GM18951 (cell line): ENCODE data around the gene WDR33.

Experiments used
- POLR2A ChIP-seq: IDR thresholded peaks from 4 replicates; pipeline ENCODE4 v1.6.1; 2011; ENCODE audit warnings: mild to moderate bottlenecking; ENCODE audit not compliant: insufficient read length, insufficient read depth; ENCODE audit errors: extremely low read depth
- in situ Hi-C: fragments of 300-500 bp; cut with MboI; formaldehyde crosslinking; loops from one replicate; pipeline ENCODE4 v1.12.0; 2022; ENCODE audit warnings: low sequenced_read_pairs, mixed read lengths, inconsistent platforms; ENCODE audit not compliant: unreplicated experiment

WDR33 gene

DNA sequence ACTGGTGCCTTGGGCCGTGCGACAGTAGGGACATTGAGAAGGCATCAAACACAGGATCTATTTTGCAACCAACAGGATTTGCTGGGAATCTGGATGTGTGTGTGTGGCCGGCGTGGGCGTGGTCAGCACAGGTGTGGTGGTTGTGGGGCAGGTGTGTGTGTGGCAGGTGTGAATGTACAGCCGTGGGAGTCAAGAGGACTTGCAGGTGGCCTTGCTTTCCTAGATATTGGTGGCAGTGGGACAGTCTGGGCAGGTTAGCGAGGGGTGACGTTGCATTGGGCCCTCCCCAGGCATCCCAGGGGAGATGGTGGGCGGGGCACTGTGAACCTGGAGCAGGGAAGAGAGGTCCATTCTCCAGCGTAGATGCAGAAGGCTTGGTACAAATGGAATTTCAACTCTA, 132.4 kb downstream of the WDR33 start:
- in situ Hi-C loops, result no loop called here
- TF ChIP-seq POLR2A, result no peak

DNA sequence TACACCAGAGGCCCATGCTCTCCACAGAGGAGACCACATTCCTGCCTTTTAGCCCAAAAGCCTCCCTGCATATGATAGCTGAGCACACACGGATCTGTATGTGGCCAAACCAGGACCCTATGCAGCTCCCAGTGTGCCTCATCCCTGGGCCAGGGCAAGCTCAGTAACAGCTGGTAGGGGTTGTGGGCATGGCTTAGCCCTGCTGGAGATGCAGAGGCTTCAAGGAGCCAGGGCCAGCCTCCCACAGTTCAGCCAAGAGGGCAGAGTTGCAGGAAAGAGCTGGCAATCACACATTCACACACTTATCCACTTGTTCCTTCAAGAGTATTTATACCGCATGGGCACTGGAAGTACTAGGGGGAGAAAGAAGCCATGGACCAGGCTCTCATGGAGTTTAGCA, 134.1 kb downstream of the WDR33 start:
- in situ Hi-C loops, result no loop called here
- no peak for TF ChIP-seq POLR2A

DNA sequence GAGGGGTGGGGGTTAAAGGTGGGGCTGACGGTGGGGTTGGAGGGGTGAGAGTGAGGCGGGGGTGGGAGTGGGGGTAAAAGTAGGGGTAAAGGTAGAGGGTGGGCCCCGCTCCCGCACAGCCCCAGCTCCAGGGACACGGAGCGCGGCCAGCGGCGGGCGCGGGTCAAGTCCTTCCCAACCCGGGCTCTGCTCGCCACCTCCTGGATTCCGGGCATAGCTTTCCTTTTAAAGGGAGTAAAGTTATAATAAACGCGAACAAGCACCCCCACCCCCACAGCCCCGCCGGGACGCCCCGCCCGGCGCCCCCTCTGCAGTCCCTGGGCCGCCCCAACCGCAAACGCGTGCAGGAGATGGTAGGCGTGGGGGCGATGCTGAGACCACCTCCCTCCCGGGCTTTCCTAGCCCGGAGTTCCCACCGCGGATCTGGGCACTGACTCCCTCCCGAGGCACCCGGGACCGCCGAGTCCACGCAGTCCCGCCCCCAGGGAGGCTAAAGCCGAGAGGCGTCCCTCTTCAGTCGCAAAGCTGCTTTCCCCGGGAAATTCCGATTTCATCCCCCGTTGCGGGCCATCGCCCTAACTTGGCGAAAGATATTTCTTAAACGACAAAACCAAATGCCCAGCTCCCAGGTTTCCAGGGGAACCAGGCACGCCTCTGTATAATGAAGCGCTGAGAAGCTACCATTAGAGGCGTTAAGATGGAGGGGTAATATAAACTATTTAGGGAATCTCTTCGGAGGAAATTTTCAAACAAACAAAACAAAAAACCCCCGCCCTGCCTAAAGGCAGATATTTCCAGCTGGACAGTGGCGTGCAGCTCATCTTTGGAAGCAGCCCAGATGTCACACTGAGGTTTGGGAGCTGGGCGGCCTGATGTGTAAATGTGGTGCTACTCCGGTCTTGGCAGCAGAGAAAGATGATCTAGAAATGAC, 135.4 kb downstream of the WDR33 start, which contains the start of gene LIMS2:
Gene LIMS2 (minus strand): TSS at position 200 of the 931 bp plus-strand sequence. CDS start 506 bp downstream, outside the sequence.
- in situ Hi-C loops, result no loop called here

DNA sequence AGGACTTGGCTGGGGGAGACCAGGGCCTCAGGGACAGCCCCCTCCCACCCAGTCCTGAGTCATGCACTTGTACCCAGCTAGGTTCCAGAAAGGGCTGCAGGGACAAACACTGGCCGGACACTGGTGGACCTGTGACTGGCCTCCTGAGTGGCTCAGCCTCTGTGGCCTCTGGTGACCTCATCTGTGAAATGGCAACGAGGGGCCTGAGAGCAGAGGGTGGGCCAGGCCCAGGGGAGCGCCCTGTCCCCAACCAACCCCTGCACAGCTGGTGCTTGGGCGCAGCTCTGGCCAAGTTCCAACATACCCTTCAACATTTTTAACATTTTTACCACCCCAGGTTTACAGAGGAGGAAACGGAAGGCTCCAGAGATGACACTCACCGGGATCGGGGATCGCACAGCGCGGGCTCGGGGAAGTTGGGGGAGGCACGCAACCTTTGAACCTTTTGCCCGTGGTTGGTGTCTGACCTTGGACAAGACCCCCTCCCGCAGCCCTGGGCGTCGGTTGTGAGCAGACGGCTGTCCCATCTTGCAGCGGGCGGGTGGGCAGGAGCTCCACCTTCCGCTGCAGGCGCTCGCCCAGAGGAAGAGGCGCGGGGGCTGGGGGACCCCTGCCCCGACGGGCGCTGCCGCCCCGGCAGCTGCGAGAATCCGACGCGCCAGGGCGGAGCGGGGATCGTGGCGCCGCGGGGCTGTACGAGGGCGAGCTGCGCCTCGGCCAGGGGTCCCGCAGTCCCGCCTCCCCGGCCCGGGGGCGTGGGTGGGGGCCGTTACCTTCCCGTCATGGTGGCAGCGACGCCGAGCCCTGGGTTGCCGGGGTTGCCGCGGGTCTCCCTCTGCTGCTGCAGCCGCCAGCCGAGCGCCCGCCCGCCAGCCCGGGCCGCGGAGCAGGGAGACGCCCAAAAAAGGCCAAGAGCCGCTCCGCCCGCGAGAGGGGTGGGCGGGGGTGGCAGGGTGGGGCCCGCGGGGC, 136.4 kb downstream of the WDR33 start:
- no peak for TF ChIP-seq POLR2A
- in situ Hi-C loops, result no loop called here

More for the DNA sequence above, 135.4 kb downstream of the WDR33 start, which contains the start of gene LIMS2:
- TF ChIP-seq POLR2A, result no peak

DNA sequence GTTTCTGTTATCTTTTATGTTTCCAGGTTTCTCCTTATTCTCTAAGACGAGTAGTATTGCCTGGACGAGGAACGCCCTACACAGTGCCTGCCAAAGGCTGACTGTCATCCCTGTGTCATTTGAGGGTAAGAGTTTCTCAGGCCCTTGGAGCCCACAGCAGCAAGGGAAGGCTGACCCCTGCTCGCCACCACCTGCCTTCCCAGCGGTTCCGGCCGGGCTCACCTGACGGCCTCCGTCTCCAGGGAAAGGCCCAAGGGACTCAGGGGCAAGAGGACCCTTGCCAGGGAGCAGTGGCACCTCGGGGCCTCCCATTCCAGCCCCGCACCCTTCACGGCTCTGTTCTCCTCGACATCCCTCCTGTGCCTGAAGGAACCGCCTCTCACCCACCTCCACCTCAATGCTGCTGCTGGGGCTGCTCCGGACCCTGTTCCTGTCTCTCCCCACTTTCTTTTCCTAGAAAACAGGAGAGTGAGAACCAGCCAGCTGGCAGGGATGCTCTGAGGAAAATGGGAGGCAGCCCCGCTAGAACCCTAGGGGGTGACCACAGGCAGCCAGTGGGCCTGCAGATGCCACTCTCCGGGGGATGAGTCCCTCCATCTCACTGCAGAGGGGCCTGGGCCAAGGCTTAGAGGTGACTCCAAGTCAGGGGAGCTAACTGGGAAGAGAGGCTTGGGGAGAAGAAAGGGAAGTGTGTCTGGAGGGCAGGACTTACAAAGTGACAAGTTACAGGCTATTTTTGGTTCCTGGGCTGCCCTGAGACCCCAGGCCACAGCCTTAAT, 137.5 kb downstream of the WDR33 start:
- in situ Hi-C loops, result no loop called here
- TF ChIP-seq POLR2A, result no peak

DNA sequence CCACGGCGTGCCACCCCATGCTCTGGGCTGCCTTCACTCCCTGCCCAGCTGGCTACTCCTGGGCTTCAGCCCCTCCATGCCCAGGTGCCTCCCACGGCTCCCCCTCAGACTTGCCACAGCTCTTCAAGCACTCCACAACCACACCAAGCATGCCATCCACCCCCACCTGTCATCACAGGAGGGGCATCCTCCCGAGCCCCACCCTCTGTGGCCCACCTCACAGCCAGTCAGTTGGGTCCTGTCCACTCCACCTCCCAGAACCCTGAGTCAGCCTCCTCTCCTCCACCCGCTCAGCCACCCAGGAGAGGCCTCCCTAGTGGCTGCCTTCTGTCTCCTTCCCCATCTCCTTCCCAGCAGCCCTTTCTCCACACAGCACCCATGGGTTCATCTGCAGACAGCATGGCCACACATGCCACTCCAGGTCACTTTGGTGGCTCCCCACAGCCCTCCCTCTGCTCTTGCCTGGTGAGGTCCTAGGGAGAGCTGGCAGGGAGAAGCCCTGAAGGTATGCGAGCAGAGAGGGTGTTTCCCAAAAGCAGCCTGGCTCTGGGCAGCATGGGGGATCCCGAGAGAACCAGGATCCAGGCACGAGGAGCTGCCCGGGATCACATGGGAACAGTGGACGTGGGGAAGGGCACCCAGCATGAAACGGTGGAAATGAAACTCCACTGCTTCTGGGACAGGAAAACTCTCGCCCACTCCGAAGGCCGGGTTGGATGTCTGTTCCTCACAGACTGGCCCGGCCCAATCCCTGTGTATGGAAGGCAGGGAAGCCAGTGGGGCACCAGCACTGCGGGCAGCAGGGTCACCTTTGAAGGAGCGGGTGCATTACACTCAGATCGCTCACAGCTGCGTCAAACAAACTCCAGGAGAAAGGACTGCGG, 138.4 kb downstream of the WDR33 start:
- TF ChIP-seq POLR2A, result no peak
- in situ Hi-C loops, result no loop called here

DNA sequence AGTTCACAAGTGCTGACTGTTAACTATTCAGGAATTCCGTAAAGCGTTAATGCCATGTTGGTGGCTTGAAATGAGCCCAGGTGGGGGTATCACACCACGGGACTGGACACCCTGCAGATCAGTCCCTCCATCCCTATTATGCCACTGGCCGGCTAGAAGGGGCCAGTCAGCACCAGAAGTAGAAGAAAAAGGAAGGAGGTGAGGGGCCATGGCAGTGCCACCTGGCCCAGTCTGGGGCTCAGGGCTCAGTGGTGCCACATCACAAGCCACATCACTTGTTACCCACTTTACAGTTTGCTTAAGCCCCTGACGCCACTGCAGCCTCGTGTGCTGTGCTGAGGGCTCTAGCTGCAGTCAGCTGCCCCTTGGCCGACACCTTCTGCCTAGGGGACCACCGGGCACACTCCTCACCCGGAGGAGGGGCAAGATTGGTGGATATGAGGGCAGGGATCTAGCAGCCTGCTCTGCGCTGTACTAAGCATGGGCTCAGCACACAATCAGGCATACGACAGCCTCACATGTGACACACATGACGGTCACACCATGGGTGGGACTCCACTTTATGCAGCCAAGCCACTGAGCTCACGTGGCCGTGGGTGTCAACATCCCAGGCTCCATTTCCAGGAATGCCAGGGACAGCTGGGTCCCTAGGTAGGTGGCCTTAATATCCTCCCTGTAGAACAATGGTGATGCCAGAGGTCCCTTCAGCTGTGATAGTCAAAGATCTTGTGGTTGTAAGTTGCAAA, 139.2 kb downstream of the WDR33 start:
- TF ChIP-seq POLR2A, result no peak
- in situ Hi-C loops, result no loop called here

DNA sequence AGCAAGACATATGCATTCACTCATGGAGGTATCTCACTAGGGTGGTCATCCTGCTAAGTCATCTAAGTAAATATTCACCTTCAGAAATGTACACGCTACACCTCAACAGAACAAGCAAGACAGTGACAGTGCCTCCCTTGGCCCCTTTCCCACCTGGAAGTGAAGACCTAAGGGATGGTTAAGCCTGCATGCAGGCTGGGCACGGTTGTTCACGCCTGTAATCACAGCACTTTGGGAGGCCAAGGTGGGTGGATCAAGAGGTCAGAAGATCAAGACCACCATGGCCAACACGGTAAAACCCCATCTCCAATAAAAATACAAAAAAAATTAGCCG, 140.0 kb downstream of the WDR33 start:
- no peak for TF ChIP-seq POLR2A
- in situ Hi-C loops, result no loop called here

DNA sequence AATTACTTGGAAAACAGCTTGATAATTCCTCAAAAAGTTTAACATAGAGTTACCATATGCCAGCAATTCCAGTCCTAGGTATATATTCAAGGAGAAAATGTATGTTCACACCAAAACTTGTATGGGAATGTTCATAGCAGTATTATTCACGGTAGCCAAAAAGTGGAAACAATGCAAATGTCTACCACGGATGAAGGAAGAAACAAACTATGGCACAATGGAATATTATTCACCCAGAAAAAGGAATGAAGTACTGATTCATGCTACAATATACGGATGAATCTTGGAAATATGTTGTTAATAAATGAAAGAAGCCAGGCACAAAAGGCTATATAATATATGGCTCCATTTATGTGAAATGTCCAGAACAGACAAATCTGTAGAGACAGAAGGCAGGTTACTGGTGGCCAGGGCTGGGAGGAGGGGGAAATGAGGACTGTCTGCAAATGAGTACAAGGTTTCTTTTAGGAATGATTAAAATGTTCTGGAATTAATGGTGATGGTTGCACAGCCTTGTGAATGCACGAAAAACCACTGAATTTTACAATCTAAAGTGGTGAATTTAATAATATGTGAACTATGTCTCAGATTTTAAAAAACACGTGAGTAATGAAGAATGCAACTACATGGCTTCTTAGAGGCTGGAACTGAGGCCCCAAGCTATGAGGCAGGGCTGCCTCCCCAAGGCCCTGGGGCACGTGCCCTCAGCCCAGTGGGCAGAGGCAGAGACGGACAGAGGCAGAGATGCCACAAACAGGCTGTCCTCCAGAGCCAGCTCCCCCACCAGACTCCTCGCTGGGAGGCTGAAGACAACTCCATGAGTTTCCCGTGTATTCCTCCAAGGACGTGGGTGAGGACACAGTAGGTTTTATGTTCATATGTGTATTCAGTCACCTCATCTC, 140.7 kb downstream of the WDR33 start:
- no peak for TF ChIP-seq POLR2A
- in situ Hi-C loops, result no loop called here

DNA sequence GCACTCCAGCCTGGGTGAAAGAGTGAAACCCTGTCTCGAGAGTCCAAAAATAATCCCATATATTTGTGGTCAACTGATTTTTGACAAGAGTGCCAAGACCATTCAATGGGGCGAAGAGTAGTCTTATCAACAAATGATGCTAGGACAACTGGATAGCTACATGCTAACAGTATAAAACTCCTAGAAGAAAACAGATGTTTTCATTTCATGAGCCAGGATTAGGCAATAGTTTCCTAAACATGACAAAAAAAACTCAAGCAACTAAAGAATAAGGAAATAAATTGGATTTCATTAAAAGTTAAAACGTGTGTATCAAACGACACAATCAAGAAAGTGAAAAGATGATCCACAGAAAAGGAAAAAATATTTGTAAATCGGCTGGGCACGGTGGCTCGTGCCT, 141.9 kb downstream of the WDR33 start:
- in situ Hi-C loops, result no loop called here

DNA sequence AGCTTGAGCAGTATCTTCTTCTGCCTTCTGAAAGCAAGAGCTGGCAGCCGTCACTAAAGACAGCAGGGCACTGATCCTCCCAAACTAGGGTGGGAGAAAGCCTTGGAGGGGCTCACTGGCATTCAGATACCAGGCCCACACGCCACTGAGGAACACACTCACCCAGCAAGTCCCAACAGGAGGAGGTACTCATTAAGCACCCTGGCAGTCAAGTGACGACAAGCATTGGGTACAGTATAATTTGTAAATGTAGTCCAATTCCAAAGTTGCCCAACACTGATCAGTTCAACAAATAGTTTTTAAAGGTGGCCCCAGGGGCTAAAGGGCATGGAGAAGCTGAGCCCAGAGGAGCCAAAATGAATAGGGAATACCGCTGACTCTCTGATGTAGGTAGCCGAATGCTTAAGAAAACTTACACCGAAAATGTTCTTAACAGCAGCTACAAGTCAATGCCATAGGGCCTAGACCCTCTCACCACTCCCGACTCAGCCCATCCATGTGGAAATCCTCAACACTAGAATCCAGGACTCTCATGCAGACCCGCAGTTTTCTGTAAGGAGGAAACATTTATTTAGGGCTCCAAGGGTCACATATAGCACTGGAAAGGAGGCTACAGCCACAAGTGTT, 145.6 kb downstream of the WDR33 start:
- in situ Hi-C loops, result no loop called here
- TF ChIP-seq POLR2A, result no peak

More for the DNA sequence above, 141.9 kb downstream of the WDR33 start:
- TF ChIP-seq POLR2A, result no peak
